ENCODE measurements around the gene LRRC57.

The LRRC57 gene

DNA sequence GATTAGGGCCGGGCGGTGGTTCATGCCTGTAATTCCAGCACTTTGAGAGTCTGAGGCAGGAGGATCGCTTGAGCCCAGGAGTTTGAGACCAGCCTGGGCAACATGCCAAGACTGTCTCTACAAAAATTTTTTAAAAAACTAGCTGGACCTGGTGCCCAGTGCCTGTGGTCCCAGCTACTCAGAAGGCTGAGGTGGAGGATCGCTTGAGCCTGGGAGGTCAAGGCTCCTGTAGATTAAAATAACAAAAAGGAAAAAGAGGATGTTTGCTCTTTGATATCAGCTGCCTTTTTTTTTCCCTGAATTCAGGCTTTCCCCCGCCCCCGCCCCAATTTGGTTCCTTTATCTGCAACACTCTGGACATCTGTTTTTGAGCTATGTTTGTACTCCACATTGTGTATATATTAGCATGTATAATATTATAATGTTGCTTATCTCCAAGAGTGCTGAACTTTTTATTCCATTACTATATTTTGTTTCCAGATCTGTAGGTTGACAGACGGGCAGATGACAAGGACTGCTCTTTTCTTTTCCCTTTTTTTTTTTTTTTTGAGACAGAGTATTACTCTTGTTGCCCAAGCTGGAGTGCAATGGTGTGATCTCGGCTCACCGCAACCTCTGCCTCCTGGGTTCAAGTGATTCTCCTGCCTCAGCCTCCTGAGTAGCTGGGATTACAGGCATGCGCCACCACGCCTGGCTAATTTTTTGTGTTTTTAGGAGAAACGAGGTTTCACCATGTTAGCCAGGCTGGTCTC, 48.6 kb downstream of the LRRC57 start:
- no peaks in the 10 kb centered on the region for H3K9me3 ChIP-seq (ENCODE audit: low read length)
- H3K4me3 ChIP-seq (ENCODE audit: low read depth in 1 of 2, low read length in 2 of 2) = no peak overlapping the region
- no peaks in the 10 kb centered on the region for H3K27me3 ChIP-seq (ENCODE audit: control insufficient read depth in 1 of 2, insufficient read depth in 2 of 2, low read length in 2 of 2)
- no peak overlapping the region for H3K9ac ChIP-seq (ENCODE audit: low read length)
- peaks cover 26% of the 10 kb centered on the region for H3K4me1 ChIP-seq (ENCODE audit: insufficient read depth, low read length)
- no peak overlapping the region for H3K27ac ChIP-seq (ENCODE audit: low read depth, low read length)
- no peaks in the 10 kb centered on the region for H3K36me3 ChIP-seq (ENCODE audit: insufficient read depth, low read length)

DNA sequence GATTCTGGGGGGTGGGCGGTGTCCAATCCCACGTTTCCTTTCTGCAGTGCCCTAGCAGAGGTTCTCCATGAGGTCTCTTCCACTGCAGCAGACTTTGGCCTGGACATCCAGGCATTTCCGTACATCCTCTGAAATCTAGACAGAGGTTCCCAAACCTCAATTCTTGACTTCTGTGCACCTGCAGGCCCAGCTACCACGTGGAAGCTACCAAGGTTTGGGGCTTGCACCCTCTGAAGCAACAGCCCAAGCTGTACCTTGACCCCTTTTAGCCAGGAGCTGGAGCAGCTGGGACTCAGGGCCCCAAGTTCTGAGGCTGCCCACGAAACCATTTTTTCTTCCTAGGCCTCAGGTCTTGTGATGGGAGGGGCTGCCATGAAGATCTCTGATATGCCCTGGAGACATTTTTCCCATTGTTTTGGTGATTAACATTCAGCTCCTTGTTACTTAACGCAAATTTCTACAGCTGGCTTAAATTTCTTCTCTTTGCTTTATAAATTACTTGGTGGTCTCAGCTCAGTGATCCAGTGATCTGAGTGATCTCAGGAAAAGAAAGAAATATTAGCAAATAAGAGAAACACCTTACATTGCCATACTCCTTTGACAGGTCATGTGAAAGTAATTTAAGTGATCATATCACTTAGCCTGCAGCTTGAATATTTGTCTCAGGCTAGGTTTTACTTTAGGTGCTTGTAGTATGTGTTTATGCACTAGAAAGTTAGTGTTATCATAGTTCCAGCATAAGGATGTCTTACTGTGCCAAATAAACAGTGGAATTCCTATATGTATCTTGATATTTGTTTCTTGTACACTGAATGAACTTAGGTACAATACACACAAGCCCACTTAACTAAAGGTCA, 50.2 kb downstream of the LRRC57 start:
- H3K9me3 ChIP-seq (ENCODE audit: low read length) = no peaks in the 10 kb centered on the region
- H3K27me3 ChIP-seq (ENCODE audit: control insufficient read depth in 1 of 2, insufficient read depth in 2 of 2, low read length in 2 of 2) = no peaks in the 10 kb centered on the region
- peaks cover 20% of the 10 kb centered on the region for H3K4me1 ChIP-seq (ENCODE audit: insufficient read depth, low read length)
- no peaks in the 10 kb centered on the region for H3K36me3 ChIP-seq (ENCODE audit: insufficient read depth, low read length)
- no peak overlapping the region for H3K27ac ChIP-seq (ENCODE audit: low read depth, low read length)
- no peak overlapping the region for H3K4me3 ChIP-seq (ENCODE audit: low read depth in 1 of 2, low read length in 2 of 2)
- no peak overlapping the region for H3K9ac ChIP-seq (ENCODE audit: low read length)

DNA sequence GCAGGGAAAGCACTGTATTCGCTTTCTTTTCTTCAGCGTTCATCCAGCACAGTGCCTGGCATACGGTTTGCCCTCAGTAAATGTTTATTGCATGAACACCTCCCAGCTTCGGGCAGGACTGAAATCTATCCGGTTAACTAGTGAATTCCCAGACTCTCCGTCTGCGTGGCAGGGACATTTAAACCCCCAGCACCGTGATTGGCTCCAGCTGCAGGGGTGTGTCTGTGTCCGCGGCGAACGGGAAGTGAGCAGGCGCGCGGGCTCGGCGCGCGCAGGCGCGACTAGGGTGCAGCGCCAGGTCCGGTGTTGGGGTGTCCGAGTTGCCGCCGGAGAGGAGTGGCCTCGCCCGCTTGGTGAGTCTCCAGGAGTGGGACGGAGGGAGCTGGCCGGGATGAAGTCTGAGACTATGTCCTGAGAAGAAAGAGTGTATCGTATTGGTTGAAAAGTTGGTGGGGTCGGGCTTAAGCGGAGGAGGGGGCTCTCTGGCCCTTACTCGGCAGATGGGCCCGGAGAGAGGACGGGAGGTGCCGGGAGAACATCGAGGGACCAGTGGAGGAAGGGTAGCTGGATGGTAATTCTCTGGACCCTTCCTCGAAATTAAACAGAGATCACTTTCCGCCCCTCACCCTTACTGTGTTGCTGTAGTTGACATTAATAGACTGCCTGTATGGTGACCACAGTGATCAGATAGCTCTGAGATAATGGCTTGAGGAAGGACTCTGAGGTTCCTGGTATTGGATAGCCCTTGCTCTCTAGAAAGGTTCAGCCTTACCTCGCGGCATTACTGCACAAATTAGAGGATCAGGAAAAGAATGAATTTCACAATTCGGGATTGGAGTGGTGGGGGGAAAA, 53.0 kb downstream of the LRRC57 start, which contains the start of gene SNAP23:
Gene SNAP23 (plus strand): TSS at position 274 of the 852 bp plus-strand sequence. CDS start 16,213 bp downstream, outside the sequence.
- Histone ChIP-seq H3K27me3 (ENCODE audit: control insufficient read depth in 1 of 2, insufficient read depth in 2 of 2, low read length in 2 of 2) (no peaks in the 10 kb centered on the region), H3K27ac (ENCODE audit: low read depth, low read length) (peak within 1 kb of the TSS; percentile 88), H3K4me3 (ENCODE audit: low read depth in 1 of 2, low read length in 2 of 2) (peak within 1 kb of the TSS; percentile 64 to 81), H3K36me3 (ENCODE audit: insufficient read depth, low read length) (no peaks in the 10 kb centered on the region), H3K9ac (ENCODE audit: low read length) (peak within 1 kb of the TSS; percentile 72), H3K4me1 (ENCODE audit: insufficient read depth, low read length) (peaks cover 14% of the 10 kb centered on the region), H3K9me3 (ENCODE audit: low read length) (no peaks in the 10 kb centered on the region)

DNA sequence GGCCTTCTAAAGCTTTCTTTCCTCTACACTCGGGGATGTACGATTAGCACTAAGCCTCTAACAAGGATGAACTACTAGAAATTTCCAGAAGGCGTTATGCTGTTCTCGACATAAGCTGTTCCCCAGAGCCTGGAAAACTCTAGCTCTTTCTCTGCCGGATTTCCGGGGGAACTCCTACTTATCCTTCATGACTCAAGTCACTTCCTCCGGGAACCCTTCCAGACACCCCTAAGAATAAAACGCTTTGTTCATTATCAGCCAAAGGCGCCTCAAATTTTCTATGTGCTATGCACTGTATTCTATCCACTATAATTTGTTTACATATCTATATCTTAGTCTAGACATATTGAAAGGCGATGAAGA, 53.6 kb downstream of the LRRC57 start:
- H3K9me3 ChIP-seq (ENCODE audit: low read length) = no peaks in the 10 kb centered on the region
- no peaks in the 10 kb centered on the region for H3K27me3 ChIP-seq (ENCODE audit: control insufficient read depth in 1 of 2, insufficient read depth in 2 of 2, low read length in 2 of 2)
- H3K4me3 ChIP-seq (ENCODE audit: low read depth in 1 of 2, low read length in 2 of 2) = peak overlapping the region; percentile 64 to 81
- peaks cover 14% of the 10 kb centered on the region for H3K4me1 ChIP-seq (ENCODE audit: insufficient read depth, low read length)
- no peaks in the 10 kb centered on the region for H3K36me3 ChIP-seq (ENCODE audit: insufficient read depth, low read length)
- peak overlapping the region; percentile 72 for H3K9ac ChIP-seq (ENCODE audit: low read length)
- peak overlapping the region; percentile 88 for H3K27ac ChIP-seq (ENCODE audit: low read depth, low read length)

DNA sequence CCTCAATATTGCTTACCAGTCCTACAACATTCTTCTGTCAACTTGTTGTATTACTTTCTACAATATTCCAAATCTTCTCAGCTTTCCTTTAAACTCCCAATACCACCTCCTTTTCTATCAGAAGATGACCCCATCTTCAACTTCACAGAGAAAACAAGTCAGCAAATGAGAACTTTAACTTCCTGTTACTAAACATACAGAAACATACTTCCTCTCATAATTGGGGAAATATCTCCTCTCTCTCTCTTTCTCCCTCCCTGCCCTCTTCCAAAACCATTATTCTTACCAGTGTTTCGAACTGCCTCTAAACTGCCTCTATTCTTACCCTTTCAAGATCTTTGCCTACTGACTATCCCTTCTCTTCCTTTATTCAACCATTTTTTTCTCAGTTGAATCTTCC, 54.9 kb downstream of the LRRC57 start:
- Histone ChIP-seq H3K27ac (ENCODE audit: low read depth, low read length) (no peak overlapping the region), H3K9ac (ENCODE audit: low read length) (no peak overlapping the region), H3K36me3 (ENCODE audit: insufficient read depth, low read length) (no peaks in the 10 kb centered on the region), H3K27me3 (ENCODE audit: control insufficient read depth in 1 of 2, insufficient read depth in 2 of 2, low read length in 2 of 2) (no peaks in the 10 kb centered on the region), H3K4me1 (ENCODE audit: insufficient read depth, low read length) (peaks cover 19% of the 10 kb centered on the region), H3K9me3 (ENCODE audit: low read length) (no peaks in the 10 kb centered on the region), H3K4me3 (ENCODE audit: low read depth in 1 of 2, low read length in 2 of 2) (no peak overlapping the region)

DNA sequence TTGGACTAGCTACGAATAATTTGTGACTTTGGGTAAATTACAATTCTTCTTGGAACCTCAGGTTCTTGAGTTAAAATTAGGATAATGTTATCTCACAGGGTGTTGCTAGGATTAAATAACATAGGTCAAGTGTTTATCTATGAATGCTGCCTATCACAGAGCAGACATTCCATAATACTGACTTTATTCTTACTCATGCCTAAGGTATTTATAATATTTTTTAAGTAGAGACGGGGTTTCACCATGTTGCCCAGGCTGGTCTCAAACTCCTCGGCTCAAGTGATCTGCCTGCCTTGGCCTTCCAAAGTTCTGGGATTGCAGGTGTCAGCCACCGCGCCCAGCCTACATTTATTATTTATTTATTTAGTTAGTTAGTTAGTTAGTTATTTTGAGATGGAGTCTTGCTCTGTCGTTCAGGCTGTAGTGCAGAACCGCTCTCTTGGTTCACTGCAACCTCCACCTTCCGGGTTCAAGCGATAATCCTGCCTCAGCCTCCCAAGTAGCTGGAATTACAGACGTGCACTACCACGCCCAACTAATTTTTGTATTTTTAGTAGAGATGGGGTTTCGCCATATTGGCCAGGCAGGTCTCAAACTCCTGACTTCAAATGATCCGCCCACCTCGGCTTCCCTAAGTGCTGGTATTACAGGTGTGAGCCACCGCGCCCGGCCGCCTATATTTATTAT, 56.9 kb downstream of the LRRC57 start:
- Histone ChIP-seq H3K9ac (ENCODE audit: low read length) (peak overlapping the region; percentile 89), H3K4me3 (ENCODE audit: low read depth in 1 of 2, low read length in 2 of 2) (peak overlapping the region; percentile 78 to 81), H3K27ac (ENCODE audit: low read depth, low read length) (peak overlapping the region; percentile 94), H3K9me3 (ENCODE audit: low read length) (no peaks in the 10 kb centered on the region), H3K27me3 (ENCODE audit: control insufficient read depth in 1 of 2, insufficient read depth in 2 of 2, low read length in 2 of 2) (no peaks in the 10 kb centered on the region), H3K4me1 (ENCODE audit: insufficient read depth, low read length) (peaks cover 19% of the 10 kb centered on the region), H3K36me3 (ENCODE audit: insufficient read depth, low read length) (no peaks in the 10 kb centered on the region)

DNA sequence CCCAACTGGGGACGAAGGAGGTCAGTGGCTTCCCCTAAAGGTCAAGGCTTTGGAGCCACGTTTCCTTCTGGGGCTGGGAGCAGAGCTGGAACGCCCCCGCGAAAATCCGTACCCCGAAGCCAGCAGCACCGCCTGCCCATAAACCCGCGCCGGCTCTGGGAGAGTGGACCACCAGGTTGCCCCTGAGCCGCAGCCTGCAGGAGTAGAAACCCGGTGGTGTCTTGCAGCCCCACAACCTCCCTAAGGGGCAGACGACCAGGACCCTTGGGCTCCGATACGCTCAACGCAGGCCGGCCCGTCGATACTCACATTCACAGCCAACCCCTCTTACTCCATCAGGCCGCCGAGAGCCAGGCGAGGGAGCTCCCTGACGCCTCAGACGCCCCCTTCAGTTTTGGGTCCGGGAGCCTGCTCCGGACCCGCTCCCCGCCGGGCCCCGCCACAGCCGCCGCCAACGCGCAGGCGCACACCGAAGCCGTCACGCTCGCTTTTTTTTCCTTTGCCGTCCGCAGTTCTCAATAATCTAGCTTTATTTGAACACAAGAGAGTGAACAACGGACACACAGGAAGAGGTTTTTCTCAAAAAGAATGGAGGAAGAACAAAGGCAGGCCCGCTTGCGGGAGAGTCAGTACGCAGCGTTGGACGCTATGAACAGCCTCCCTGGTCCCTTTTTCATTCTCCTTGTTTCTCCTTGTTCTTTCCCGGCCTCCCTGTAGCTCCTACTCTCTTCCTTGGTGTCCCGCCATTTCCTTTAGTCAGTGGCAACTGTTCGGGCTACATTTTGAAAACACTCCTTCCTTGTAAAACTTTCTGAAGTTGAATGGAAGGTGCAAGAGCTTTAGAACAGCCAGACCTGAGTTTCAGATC, 57.7 kb downstream of the LRRC57 start, which contains the start of gene ZNF106:
Gene ZNF106 (minus strand): TSS at position 471 of the 868 bp plus-strand sequence. CDS start 18,852 bp downstream, outside the sequence.
- Histone ChIP-seq H3K4me3 (ENCODE audit: low read depth in 1 of 2, low read length in 2 of 2) (peak within 1 kb of the TSS; percentile 78 to 81), H3K27me3 (ENCODE audit: control insufficient read depth in 1 of 2, insufficient read depth in 2 of 2, low read length in 2 of 2) (no peaks in the 10 kb centered on the region), H3K9me3 (ENCODE audit: low read length) (no peaks in the 10 kb centered on the region), H3K4me1 (ENCODE audit: insufficient read depth, low read length) (peaks cover 11% of the 10 kb centered on the region), H3K9ac (ENCODE audit: low read length) (peak within 1 kb of the TSS; percentile 89), H3K27ac (ENCODE audit: low read depth, low read length) (peak within 1 kb of the TSS; percentile 94), H3K36me3 (ENCODE audit: insufficient read depth, low read length) (no peaks in the 10 kb centered on the region)

DNA sequence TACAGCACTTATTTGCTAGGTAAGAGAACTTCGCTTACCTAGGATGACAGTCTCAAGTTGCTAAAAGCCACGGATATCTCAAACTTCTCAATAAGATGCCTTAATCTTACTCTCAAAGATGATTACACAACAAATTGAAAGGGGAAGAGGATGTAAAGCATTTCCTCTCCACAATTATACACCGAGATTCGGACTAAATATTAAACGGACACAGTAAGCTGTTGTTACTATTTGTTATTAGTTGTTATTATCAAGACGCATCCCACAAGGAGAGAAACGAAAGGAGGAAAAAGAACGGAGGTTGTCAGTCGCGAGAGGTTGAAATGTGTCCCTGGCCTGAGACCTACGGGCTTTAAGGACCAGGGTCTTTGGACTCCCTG, 58.3 kb downstream of the LRRC57 start:
- H3K27ac ChIP-seq (ENCODE audit: low read depth, low read length) = peak overlapping the region; percentile 94
- no peaks in the 10 kb centered on the region for H3K36me3 ChIP-seq (ENCODE audit: insufficient read depth, low read length)
- H3K4me3 ChIP-seq (ENCODE audit: low read depth in 1 of 2, low read length in 2 of 2) = peak overlapping the region; percentile 78 to 81
- H3K9me3 ChIP-seq (ENCODE audit: low read length) = no peaks in the 10 kb centered on the region
- peaks cover 10% of the 10 kb centered on the region for H3K4me1 ChIP-seq (ENCODE audit: insufficient read depth, low read length)
- H3K27me3 ChIP-seq (ENCODE audit: control insufficient read depth in 1 of 2, insufficient read depth in 2 of 2, low read length in 2 of 2) = no peaks in the 10 kb centered on the region
- peak overlapping the region; percentile 89 for H3K9ac ChIP-seq (ENCODE audit: low read length)
